HG03108 (cell line): Measurements from ENCODE around the gene CCNE1.

ENCODE experiments used
- ATAC-seq: cut with Tn5 transposase; IDR thresholded peaks from one replicate; pipeline ENCODE4 v1.9.1; 2021; ENCODE audit warnings: moderate library complexity; ENCODE audit not compliant: unreplicated experiment

The CCNE1 gene

DNA sequence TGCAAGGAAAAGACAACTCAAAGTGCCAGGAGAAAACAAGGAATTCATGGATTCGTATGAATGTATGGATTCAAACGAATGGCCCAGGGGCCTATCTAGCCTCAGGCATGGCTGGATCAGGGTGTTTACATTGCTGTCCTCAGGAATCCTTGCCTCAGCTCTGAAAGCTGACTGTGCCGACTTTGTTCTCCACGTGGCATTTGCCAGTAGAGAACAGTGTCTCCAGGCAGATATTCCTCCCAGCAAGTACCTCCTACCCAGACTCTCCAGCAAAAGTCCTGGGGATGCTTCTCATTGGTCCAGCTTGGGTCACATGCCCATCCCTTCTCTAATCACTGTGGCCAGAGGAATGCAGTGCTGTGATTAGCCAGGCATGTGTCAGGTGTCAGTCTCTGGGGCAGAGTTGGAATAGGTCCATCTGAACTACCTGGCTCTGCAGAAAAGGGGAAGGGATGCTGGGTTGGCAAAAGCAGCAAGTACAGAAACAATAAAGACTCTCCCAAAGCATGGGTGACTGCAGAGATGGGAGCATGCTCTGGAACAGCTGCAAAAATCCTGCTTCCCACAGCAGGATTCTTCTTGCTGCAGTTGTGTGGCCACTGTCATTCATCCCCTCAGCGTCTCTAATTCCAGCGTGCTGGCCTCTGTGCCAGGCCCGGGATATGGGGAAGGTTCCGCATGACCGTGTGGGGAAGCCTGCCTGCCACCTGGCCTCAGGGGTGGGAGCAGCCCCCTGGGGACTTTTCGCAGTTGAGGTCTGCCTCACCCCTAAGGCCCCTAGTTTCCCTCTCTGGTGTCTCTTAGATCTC is 30.0 kb downstream of the CCNE1 start:
- ATAC-seq, result no peak

DNA sequence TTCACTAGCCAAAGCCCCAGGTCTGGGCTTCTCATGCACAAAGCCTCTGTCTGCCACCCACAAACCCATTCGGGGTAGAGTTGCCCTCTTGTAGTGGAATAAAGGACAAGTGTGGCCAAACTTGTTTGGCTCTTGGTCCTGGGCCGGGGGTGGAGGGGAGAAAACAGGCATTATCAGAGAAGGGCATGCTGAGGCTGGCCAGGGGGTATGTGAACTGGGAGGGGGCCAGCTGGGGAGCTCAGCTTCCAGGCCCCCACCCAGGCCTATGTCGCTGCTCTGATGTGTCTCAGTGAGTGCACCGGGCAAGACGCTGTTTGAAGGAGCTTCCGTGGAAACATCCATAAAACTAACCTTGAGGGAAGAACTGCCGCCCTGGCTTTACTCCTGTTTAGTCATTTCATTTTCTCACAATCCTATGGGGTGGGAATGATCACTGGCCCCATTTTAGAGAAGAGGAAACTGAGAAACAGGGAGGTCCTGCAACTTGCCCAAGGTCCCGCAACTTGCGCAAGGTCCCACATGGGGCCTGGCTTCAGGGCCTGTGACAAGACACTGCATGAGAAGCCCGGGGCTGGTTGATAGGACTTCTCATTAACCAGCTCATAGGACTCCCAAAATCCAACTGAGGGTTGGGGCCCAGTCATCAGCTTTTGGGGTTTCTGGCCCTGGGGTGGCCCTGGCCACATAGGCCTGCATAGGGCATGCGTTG is 30.8 kb downstream of the CCNE1 start:
- no peak for ATAC-seq

DNA sequence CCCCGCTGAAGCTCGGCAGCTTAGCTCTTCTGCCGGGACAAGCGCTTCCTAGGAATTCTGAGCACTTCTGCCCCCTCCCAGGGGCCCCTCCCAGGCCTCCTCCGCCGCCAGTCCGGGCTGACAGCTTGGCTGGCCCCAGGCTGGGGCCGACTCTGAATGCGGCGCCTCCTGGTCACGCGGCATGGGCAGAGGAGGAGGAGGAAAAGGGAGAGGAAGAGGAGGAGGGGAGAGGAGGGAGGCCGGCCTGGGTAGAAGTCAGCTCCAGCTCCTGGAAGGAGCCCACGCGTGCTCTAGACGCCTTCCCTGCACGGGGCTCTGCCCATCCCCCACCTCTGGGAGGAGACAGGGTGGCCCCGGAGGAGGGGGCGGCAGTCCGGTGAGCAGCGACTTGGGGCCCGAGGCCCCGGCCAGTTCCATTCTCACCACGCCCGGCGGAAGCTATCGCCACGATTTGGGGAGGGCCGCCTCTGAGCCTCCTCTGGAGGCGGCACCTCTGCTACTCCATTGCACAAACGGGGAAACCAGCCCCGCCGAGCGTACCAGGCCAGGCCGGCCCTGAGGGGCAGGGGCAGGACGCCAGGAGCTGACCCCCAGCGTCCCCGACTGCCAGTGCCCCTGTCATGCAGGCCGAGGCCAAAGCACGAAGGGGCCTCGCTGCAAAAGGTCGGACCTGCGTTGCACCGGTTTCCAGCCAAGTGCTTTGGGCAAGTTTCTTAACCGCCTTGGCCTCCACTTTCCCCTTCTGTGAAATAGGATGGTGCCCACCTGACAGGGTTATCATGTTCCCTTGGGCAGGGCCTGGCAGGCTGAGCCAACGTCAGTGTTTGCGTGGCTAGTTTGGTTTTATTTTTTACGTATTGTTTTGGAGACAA is 31.6 kb downstream of the CCNE1 start:
- no peak for ATAC-seq

DNA sequence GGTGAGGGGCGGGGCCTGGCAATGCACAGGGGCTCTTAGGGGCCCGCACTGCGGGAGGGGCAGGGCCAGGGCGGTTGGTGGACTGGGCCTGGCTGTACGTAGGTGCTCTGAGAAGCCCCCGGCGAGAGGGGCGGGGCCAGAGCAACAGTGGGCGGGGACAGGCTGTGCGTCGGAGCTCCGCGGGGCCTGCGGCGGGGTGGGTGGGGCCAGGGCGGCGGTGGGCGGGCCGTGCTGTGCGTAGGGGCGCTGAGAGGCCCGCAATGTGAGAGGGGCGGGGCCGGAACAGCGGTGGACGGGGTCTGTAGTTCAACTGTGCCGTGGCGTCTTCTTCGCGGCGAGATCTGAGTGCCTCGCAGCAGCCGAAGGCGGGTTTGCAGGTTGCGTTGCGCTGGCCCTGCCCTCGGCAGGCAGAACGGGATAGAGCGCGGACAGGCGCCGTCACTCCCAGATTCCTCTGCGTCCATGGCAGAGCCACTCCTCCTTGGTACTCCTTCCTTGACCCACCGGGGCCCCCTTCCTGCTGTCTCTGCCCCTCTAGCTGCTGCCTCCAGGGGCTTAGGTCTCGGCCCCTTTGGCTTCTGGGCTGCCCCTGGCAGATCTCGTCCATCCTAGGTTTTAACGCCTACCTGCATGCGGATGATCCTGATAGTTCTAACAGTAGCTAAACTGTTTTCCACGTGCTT is 33.2 kb downstream of the CCNE1 start:
- ATAC-seq, result peak; percentile 69

DNA sequence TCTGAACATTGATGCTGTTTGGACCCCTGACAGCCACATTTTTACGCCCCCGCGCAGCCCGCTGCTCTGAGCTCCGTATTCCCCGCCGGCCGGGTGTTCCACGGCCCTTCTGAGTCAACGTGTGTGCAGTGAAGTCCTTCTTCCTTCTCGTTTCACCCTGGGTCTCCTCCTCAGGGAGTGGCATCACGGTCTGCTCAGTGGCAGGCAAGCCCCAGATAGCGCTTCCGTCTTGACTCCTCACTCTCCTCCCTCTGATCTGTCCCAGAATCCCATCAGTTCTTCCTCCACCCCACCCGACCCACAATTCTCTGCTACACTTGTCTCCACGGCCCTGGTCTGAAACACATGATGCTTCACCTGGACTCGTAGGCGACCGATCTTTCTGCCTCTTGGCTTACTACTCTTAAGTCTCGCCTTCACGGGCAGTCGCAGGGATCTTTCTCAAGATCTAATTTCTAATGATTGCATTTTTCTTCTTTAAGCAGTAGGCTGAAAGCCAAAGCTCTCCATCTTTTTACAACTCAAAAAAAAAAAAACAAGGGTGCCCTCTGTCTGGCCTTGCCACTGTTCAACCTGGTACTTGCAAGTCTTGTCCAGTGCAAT is 33.9 kb downstream of the CCNE1 start:
- ATAC-seq, result no peak

DNA sequence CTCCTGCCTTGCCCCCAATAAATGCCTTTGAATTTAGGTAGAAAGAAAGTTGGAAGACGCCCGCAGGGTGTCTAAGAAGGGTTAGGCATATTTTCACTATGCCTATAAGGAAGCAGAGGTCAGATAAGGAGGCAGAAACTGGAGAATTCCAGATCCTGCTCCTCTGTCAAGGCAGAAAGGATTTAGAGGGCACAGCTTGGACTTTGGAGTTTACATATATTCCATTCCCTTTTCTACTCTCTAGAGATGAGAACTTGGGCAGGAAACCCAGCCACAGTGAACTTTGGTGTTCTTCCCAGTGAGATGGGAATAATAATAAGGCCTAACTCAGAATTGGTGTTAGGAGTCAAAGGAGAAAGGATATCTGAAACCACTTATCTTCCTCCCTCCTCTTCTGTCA is 37.4 kb downstream of the CCNE1 start:
- no peak for ATAC-seq

DNA sequence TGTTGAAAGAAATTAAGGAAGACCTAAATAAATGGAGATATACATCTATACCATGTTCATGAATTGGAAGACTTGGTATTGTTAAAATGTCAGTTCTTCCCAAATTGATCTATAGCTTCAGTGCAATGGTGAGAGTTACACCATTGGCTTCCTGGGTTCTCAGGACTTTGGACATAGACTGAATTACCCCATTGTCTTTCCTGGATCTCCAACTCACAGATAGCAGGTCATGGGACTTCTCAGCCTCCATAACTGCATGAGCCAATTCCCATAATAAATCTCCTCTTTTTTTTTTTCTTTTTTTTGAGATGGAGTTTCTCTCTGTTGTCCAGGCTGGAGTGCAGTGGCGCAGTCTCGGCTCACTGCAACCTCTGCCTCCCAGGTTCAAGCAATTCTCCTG is 38.7 kb downstream of the CCNE1 start:
- no peak for ATAC-seq

DNA sequence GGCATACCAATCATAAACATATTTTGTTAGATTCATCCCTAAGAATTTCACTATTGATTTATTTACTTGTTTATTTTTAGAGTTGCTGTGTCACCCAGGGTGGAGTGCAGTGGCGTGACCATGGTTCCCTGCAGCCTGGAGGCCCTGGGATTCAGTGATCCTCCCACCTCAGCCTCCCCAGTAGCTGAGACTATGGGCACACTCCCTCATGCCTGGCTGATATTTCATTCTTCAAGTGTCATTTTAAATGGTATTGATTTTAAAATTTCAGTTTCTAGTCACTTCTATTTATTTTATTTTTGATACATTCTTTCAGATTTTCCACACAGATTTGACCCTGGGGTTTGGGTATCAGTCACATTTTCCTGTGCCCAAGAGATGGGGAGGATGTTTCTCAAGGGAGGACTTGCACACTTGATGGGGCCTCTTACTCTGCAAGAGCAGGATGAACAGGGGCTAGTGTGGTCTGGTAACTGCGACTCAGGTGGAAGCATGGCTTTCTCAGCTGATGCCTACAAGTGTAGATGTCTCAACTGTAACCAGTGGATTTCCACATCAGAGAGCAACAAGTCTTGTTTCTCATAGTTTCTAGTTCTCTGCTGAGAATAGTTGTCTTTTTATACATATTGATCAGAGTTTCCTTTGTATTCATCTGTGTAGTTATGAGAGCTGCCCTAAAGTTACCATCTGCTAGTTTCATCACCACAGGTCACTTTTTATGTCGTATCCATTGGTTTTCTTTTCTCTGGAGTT is 40.2 kb downstream of the CCNE1 start:
- ATAC-seq, result peak; percentile 93

DNA sequence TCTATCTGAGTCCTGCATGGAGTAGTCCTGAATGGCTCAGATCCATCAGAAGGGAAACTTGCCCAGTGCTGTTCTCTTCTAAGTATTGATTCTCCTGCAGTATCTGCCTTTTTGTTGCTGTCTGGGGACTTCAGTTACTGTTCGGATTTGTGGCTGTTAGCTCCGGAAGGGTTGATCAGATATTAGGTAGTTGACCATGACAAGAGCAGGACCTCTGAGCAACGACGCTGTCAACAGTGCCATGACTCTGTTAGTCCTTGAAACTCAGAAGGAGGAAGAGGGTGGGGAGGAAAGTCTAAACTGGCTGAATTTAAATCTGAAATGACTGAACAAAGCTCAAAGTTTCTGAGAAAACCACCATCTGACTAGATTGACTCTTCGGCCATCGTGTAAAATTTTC is 42.2 kb downstream of the CCNE1 start:
- ATAC-seq, result no peak

DNA sequence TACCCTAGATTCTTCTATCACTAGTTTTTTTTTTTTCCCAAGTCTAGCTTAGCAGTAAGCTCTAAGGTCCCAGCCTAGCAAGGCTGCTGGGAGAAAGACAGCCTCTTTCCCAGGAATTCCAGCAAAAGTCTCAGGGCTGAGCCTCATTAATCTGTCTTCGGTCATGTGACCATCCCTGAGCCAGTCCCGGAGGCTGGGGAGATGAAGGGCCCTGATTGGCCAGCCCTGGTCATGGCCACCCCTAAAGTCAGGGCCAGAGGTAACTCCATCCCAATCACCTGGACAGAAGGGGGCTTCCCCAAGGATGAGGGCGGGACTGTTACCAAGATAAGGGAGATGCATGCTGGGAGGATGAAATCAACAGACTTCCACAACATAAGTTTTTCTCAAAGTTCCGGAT is 43.3 kb downstream of the CCNE1 start:
- ATAC-seq, result no peak

DNA sequence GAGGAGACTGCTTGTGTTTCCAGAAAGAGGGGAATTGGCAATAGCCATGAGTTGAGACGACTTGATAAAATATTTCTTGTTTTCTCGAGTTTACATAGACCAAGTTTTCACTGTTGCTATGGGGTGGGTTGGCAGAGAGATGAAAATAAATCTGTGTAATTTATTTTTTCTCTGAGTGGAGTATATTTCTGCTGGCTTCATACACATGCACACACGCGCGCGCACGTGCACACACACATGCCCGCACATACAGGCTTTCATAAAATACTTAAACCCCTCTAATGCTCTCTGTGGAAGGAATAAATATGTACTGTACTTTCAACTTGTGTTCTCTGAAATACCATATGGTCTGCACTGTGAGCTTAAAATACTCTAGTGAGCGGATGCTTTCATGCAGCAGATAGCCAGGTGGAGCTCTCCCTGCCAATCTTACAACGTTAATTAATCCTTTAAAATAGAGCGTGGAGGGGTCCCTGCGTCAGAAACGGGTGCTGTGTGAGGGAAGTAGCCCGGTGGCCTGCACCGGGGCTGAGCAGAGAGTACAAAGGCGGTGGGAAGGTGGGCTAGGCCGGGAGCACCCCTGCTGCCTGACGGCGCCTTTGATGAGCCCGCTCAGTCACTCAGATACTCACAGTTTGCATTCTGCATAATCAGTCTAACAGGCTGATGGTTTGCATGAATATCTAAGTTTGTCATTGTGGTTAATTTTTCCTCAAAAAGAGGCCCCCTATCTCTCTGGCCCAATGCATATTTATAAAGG is 44.1 kb downstream of the CCNE1 start:
- ATAC-seq, result no peak

DNA sequence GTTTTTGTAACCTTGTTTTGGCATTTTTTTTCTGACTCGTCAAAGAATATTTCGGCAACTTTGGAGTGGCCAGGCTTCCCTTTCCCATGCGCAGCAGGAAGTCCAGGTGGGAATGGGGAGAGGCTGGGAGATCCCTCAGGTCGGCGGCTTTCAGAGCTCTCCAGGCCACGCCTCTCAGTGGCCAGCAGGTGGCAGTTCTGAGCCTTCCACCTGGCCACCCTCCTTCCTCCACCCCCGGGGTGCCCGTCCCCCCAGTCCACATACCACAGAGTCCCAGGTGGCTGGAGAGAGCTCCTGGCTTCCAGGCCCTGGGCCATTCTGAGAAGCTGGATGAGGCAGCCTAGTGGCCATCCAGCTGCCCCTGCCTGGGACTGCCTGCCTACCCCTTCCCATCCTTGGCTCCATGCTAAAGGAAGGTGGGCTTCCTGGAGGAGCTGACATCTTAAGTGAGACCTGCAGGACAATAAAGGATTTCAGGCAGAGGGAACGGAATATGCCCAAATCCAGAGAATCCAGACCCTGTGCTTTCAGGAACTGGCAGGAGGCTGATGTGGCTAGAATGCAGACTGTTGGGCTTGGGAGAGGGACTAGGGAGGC is 46.3 kb downstream of the CCNE1 start:
- no peak for ATAC-seq

DNA sequence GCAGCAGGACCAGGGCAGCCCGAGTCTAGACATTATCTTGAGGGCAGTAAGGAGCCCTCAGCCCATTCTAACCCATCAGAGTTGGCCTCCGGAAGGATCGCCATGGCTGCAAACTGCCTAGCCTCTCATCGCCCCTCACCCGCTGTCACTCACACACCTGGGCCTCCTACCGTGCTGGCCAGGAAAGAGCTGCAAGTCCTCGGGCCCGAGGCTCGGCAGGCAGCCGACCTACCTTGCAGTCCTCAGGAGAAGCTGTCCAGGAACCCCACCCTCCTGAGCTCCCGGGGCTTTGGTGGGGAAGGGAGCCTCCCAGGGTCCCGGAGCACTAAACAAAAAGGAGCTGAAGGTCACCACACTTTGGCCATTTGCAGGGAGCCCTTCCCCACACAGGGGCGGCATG is 46.8 kb downstream of the CCNE1 start:
- ATAC-seq, result no peak

DNA sequence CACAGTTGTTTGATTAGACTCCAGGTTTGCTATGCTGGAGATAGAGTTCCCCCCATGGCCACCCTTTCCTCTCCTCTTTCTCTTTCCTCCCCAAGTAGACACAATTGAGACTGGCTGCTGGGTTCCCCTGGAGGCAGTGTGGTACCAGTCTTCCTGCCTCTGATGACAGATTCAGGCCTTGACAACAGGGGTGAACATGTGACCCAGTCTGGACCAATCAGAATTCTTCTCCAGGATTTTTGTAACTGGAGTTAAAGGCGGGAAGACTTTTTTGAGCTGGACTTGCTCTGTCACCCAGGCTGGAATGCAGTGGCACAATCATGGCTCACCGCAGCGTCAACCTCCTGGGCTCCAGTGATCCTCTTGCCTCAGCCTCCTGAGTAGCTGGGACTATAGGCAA is 48.7 kb downstream of the CCNE1 start:
- no peak for ATAC-seq

DNA sequence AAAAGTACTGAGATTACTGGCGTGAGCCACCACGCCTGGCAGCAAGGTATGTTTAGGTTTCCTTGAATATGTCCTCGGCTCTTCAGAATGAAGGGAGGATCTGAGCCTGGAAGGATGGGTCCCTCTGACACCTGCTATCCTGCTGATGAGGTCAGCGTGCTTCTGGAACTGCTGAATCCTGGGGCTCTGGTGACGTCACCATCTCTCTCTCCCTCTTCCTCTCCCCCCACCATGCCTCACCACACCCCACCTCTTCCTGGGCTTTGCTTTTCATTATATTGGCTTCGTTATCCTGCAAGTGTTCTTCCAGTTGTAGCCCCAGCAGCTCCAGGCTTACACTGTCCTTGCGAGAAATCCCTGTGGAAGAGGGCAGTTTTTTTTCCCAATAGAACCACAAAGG is 49.8 kb downstream of the CCNE1 start:
- ATAC-seq, result no peak

DNA sequence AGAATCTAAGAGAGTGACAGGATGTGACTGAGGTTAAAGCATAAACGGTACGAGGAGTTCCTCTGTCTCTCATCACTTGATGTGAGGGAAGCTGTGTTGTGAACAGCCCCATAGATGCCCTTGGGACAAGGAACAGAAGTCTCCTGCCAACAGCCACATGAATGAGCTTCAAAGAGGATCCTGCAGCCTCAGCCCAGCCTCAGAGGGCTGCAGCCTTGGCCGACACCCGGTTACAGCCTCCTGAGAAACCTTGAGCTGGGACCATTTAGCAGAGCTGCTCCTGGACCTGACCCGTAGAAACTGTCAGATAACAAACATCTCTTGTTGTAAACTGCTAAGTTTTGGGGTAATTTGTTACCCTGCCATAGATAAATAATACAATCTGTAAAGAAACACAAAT is 54.2 kb downstream of the CCNE1 start:
- no peak for ATAC-seq

DNA sequence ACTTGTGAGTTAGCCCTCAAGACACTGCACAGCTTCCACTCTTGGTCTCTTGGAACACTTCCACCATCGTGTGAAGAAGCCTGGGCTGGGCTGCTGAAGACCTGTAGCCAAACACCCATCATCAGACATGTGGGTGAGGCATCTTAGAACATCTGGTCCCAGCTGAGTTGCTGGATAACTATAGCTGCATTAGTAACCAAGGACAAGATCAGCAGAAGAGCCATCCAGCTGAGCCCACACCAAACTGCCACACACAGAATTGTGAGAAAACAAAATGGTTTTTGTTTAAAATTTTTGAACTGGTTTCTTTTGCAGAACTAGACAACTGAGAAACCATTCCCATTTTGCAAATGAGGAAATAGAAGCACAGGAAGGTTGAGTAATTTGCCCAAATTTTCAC is 56.2 kb downstream of the CCNE1 start:
- no peak for ATAC-seq

DNA sequence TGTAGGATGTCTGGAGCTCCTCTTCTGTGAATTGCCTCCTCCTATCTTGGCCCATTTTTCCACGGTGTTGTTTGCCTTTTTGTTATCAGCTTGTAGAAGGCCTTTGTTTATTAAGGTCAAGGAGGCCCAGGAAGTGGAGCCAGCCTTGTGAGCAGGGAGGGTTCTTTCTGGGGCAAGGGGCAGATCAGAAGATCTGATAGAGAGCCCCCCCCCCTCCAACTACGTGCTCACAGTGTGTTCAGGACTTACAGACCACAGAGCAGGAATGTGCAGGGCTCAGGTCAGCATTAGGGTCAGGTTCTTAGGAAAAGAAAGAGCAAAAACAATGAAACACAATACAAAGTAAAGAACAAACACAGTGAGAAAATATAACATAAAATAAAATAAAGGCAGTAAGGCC is 59.4 kb downstream of the CCNE1 start:
- no peak for ATAC-seq

DNA sequence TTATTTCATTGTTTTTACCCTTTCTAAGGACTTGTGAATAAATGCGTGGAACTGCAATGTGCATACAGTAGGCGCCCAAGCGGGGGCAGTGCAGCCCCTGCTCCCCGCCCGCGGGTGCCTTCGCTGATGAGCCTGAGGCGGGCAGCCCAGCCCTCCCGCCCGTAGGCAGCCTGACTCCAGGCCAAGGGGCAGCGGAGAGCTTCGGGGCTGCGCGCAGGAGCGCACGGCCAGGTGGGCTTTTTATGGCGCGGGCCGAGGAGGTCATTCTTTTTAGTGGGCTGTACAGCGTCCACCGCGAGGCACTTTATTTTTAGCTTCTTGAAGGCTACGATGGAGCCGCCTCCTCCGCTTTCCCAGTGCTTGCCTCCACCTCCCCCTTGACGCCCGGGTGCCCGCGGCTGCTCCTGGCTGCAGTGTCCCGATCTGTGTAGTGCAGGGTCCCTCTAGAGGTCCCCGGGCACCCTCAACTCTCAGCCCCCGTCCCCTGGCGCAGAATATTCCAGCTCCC is 60.5 kb downstream of the CCNE1 start:
- no peak for ATAC-seq
